UCSD-AML1 (cell line): ENCODE results near the gene BLOC1S6.

Source experiments
- DNase-seq: peaks from one replicate; lab custom pipeline; 2025; ENCODE audit not compliant: unreplicated experiment; lab: John Stamatoyannopoulos, UW

The BLOC1S6 gene

DNA sequence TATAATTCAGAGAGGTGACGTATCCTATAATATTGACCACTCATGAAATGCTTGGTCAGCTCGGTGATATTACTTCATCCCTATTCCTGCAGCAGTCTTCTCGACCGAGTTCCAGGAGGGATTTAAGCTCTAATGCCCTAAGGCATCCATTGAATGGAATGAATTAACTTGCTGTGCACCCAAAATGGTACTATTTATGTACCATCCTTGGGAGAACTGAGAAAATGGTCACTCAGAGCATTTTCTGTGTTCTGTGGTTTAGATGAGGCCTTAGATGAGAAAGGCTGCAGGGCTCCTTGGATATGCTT, 638 bp downstream of the BLOC1S6 start:
- no peak for DNase-seq

DNA sequence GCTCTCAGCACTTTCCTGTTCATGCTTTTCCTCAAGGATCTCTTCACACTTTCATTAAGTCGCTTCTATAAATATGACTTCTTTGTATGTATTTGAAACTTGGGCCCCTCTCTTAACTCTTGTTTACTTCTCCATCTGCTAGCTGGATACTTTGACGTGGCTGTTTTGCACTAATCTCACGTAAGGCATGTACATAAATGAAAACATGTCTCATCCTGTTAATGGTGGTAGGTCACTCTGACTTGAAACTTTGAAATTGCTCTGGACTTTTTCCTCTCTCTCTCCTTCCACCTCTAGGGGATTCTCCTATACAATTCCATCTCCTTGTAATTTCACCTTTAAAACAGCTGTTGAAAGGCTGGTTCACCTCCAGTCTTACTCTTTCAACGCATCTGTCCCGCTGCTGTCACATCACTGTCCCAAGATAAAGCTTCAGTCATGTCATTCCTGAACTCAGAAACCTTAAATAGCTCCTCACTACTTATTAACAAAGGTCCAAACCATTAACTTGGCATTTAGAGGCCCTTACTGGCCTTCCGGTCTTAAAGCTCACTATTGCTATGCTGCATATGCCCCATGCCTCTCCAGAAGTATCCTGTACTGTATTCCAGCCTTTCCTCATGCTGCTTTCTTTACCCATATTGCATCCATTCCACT, 1.2 kb downstream of the BLOC1S6 start:
- DNase-seq, result no peak

DNA sequence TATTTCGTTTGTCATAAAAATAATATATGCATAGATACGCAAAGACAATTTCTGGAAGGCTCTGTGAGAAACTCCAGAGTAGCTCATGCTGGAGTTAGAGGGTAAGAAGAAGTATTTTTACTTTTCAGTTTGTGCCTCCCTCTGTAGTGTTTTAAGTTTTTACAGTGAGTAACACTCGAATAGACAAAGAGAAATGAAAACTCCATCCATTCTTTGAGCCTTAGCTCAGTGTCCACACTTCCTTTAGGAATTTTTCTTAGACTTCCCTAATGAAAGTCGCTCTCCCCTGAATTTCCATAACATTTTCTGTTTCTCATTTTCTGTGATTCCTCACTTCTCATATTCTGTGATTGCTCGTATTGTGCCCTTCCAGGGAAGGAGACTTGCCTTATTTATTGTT, 2.1 kb downstream of the BLOC1S6 start:
- no peak for DNase-seq

DNA sequence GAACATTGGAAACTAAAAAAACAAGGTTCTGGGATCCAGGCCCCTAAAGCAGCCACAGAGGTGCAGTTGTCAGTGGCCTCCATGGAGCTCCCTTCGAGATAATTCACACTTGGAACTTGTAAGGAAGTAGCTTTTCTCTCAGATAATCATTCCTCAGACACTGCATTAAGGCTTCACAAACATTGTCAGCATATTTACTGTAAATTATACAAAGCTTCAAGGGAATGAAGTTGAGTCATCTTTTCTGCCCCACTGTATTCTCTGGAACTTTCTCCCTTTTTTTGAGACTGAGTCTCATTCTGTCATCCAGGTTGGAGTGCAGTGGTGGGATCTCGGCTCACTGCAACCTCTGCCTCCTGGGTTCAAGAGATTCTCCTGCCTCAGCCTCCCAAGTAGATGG, 7.1 kb downstream of the BLOC1S6 start:
- DNase-seq, result no peak

DNA sequence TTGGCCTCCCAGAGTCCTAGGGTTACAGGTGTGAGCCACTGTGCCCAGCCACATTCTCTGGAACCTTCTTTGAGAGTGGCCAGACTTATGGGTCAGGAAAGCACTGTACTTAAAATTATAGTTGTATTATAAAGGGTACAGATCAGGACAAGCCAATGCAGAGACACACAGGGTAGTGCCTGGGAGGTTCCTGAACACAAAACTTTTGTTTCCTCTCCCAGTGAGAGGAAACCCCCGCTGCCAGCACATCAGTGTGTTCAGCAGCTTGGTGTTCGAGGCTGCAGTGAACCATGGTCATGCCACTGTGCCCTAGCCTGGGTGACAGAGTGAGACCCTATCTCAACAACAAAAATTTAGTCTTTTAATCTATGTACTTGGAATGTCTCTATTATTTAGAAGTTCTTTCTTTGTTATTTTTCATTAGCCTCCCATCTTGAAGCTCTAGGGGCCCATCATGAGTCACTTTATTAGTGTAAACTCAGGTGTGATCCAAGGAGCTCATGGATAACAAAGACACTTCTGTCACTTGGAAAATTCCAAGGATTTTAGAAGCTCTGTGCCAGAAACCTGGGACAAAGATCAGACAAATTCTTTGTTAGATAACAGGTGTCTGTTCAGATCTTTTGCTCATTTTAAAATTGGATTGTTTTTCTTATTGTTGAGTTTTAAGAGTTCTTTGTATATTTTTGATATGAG, 7.8 kb downstream of the BLOC1S6 start:
- no peak for DNase-seq

DNA sequence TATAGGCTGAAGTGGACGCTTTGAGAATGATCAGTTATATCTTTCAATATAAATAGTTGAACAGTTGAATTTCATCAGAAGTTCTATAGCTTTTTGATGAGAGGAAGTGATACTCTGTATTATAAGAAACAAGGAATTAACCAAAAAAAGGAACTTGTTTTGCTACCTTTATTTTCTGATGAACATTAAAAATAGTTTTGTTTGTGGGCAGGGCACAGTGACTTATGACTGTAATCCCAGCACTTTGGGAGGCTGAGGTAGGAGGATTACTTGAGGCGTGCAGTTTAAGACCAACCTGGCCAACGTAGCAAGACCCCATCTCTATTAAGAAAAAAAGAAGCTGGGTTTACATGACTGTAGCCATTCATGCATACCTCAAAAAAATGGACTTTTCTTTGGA, 16.7 kb downstream of the BLOC1S6 start:
- DNase-seq, result no peak

DNA sequence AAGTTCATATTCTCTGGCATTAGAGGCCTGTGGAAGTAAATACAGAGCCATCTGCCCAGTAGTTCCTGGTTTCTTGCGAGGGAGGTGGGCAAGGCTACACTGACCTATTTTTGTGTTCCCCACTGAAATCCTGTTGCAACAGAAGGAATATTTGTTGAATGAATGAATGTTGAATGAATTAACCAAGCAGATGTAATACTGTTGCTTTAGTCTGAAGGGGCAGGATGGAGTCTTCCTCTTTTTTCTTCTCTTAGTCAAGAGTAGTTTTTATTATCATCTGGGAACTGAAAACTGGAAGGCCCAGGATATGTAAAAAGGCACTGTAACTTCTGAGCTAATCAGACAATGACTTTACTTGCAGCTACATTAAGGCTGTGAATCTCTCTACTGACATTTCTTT, 17.1 kb downstream of the BLOC1S6 start:
- no peak for DNase-seq

DNA sequence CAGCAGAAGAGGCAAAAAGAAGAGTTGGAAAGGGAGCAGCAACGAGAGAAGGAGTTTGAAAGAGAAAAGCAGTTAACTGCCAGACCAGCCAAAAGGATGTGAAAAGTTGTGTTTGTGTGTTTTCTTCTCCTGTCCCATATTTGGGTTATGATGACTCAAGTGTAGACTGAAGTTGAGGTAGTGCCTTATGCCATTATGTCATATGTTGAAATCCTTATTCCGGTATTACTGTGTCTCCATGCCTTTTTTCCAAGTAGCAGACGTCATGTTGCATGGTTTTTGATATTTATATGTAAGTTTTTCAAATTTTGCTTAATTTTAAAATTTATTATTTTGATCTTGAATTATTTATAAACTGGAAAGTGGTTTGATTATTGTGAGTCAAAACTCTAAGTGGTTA, 19.2 kb downstream of the BLOC1S6 start:
- no peak for DNase-seq

DNA sequence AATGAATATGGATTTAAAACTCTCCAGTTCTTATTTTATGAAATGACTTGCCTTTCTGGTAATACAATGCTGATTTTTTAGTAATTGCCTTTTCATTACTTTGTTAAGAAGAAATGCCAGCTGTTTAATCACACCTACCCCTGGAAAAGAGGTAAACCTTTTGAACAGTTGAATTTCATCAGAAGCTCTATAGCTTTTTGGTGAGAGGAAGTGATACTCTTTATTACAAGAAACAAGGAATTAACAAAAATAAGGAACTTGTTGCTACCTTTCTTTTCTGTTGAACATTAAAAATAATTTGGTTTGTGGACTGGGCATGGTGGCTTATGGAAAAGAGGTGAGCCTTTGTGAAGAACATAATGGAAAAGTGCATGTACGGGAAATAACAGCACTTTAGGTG, 19.7 kb downstream of the BLOC1S6 start:
- DNase-seq, result no peak

DNA sequence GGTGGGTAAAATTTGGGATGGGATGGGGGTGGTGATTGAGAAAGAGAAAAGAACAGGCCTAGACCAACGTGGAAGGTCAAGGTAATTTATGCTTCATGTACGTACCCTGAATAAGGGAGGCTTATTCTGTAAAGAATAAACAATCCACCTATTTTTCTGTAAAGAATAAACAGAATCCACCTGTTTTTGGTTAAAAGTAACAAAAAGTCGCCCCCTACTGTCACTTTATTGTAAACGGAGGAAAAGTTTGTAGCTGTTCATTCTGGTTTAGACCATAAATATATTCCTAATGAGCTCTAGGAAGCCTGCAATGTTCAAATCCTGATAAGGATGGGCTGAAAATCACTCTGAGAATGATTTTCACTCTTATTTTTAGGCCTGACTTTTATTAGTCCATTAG, 24.1 kb downstream of the BLOC1S6 start:
- DNase-seq, result no peak

DNA sequence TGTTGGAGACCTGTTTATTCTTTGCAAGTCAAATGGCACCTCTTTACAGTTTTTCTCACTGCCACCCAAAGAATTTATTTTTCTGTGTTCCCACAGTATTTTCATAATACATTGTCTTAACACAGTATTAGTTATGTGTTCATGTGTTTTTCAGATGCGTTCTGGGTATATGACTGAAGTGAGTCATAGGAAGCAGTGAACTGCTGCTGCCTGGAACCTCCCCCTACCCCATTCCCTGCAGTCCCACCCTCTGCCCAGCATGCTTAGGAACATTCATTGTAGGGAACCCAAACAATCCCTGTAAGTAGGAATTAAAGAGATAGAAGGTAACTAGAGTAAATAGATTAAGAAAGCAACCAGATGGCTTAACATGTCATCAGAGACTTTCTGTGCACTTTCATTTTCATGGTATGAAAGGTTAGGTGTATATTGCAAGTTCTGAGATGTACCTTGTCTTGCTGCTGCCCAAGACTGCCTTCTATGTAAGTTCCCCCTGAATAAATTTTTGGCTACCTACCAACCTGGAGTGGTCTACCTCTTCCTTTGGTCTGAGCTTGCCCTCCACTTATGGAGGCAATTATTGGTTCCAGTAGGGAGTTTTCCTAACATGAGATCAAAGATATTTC, 25.7 kb downstream of the BLOC1S6 start:
- no peak for DNase-seq

DNA sequence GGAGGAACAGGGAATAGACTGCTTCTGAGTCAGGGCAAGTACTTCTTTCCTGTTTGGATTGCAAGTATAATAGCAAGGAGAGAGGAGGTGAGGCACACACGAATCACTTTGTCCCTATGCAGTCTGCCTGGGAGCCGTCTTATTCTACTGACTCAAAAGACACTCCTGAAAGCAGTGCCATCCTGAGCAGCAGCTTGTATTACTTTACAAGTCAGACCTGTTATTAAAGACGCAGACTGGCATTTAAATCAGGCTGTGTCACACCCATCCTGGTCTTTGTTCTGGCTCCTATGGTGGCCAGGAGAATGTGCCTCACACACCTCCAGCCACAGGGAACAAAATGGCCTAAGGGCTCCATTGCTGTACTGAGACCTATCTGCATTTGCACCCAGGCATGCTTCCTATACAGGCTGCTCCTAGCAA, 29.7 kb downstream of the BLOC1S6 start:
- no peak for DNase-seq

DNA sequence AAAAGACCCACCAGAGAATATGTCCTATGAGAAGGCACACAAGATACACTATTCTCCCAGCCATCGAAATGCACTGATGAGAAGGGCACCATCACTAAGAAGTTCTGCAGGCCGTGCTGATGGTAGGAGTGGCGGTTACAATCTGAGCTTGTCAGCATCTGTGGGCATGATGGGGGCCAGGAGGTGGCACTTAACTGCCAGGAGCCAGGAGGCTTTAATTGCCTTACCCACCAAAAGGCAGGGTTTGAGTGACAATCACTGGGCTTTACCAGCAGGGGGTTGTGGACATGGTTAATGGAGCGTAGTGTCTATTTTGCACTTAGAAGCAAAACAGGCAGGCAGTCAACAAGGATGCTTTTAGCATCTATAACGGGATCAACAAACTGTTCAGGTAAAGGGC, 31.6 kb downstream of the BLOC1S6 start:
- DNase-seq, result no peak

DNA sequence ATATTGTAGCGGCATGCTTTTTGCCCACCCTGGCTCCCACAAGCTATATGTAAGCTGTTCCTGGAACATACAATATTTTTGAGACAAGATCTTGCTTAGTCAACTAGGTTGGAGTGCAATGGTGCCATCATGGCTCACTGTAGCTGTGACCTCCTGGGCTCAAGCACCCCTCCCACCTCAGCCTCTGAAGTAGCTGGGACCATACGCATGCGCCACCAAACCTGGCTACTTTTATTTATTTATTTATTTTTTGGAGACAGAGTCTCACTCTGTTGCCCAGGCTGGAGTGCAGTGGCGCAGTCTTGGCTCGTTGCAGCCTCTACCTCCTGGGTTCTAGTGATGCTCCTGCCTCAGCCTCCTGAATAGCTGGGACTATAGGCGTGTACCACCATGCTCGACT, 41.0 kb downstream of the BLOC1S6 start:
- no peak for DNase-seq

DNA sequence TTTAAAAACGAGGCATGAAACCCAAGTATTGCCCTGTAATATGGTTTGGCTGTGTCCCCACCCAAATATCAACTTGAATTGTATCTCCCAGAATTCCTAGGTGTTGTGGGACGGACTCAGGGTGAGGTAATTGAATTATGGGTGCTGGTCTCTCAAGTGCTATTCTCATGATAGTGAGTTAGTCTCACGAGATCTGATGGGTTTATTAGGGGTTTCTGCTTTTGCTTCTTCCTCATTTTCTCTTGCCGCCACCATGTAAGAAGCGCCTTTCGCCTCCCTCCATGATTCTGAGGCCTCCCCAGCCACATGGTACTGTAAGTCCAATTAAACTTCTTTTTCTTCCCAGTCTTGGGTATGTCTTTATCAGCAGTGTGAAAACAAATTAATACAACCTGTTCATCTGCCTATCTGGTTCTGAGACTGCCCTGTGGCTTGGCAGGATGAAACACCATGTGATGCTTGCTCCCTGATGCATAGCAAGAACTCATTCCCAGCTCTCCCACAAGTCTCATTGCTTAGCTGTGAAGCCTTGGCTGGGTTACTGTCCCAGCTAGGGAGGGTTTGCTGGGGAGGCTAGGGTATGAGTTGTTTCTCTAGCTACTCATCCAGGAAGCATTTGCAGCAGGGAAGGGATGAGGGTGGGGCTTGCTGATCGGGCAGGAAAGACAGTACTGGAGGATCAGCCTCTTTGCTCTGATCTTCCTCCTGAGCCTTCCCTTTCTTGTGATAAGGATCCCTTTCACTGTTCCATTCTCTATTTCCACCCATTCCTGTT, 43.9 kb downstream of the BLOC1S6 start:
- no peak for DNase-seq

DNA sequence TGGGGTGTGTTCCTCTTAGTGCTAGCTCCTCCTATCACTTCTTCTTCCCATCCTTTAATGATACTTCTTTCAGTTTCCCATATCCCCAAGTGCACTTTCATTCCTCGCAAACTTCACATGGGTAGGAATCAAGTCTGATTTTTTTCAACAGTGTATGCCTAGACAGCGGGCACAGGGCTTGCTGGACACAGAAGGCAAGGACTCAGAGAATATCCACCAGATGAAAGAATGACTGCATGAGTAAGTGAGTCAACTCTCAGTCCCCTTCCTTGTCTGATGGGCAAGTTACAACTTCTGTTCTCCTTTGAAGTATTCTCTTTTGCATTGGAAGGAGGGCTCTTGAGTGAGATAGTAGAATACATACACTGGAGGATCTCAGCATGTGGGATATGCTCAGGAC, 44.6 kb downstream of the BLOC1S6 start:
- no peak for DNase-seq

DNA sequence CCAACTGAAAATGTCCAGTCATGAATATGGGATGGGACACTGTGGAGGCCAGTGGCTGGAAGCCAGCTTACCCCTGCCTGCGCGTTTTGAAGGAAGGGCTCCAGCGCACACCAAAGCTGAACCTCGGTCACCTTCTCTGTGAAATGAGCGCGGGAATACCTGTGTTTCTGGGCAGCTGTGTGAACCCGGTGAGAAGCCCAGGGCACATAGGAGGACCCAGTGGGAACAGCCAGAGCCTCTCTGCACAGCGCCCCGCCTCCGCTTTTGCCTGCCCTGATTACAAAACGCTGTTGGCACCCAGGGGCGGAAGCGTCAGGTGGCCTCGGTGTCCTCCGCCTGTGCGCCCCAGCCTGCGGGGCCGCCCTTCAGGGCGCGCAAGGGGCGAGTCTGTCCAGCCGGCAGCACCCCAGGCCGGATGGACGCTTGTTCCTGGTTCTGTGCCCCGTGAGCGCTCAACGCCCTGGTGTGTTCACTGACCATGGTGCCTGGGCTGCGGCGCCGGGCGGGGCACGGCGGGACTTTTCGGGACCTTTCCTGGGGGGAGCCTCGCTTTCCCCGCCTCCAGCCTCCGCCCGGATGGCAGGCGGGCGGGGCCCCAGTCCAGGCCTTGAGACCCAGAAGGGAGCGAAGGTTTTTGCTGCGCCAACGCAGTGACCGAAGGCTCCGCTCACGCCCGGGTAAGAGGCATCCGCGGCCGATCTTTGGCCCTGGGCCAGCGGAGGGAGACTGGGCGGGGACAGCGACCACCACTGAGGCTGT, 47.4 kb downstream of the BLOC1S6 start, which contains the start of gene SQOR:
TSS of gene SQOR (plus strand) at position 598 of the 759 bp plus-strand sequence. CDS start 23,895 bp downstream, outside the sequence.
- peak; percentile 76 for DNase-seq

DNA sequence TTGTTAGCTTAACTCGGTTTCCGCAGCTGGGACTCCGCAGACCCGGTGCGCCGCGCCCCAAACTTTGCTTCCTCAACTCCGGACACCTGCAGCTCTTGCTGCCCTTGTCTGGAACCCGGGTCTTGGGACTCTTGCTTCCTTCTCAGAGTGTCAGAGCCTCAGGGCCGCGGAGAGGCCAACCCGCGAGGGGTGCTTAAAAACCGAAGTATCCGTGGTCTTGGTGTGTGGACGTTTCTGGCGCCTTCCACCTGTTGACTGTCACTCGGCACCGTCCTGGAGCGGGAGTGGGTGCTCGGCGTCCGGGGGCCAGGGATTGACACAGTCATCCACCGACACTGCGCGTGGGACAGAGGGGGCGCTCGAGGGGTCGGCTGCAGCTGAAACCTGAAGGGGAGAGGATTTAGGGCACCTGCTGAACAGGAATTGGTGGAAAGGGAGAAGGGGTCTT, 48.0 kb downstream of the BLOC1S6 start:
- peak; percentile 75 for DNase-seq

DNA sequence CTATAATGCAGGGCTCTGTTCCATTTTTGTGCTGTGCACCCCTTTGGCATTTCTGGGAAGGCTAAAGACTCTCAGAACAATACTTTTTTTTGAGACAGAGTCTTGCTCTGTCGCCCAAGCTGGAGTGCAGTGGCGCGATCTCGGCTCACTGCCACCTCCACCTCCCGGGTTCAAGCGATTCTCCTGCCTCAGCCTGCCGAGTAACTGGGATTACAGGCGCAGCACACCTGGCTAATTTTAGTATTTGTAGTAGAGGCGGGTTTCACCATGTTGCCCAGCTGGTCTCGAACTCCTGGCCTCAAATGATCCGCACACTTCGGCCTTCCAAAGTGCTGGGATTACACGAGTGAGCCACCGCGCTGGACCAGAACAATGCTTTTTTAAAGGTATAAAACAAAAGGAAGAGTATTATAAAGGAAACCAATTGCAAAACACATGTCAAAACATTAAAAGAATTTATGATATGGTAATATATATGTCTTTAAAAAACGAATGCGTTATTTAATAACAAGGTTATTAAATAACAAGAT, 48.6 kb downstream of the BLOC1S6 start:
- no peak for DNase-seq

DNA sequence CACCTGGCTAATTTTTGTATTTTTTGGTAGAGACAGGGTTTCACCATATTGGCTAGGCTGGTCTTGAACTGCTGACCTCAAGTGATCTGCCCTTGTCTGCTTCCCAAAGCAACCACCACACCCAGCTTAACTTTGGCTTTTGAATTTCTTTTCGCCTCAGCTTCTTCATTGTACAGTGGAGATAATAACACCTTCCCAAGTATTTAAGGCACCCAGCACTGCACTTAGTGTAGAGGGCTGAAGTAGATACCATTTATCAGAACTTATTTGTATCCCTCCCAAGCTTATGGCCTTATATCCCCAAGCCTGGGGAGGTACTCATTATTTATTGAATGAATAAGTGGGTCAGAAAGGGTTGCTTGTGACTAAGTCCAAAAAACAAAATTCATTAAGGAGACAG, 50.0 kb downstream of the BLOC1S6 start:
- DNase-seq, result no peak

DNA sequence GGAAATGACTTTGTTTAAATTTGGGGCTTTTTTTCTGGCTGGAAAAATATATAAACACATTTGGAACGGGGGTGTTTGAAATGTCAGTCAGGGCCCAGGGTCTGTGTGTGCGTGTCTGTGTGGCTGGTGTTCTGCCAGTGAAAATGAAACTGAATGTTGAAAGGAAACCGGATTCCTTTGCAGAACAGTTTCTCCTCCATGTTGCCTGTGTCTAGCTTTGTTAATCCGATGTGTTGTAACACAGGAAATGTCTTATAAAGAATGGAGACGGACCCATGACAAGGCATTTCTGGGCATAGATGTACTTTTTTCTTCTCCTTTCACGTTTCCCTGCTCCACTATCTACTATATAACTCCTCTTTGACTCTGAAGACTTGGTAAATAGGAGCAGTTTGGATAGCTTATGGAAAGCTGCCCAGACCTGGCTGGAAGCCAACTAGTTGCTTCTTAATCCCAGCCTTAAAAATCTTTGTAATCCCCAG, 50.4 kb downstream of the BLOC1S6 start:
- DNase-seq, result peak; percentile 37
